HepG2 (cell line): ENCODE results near the gene DHX34. TPM values are rescaled to one million over a fixed set of nuclear protein-coding genes. Genes with fewer than 3 reads are reported as not detected.

Experiments used
- ATAC-seq: fragments of 200-7000 bp; cut with Tn5 transposase; 3 replicates; pipeline ENCODE4 v1.9.1; 2020; ENCODE audit warnings: mild to moderate bottlenecking, moderate library complexity
- BruUV-seq: library from RNA; stranded (reverse); fragments of 400-500 nt; replicated peaks from 2 replicates; lab custom pipeline; 2021; lab: Mats Ljungman, UMichigan
- CTCF ChIA-PET: fragments of 300-600 bp; formaldehyde crosslinking; extraction: SDS; loops from one replicate; lab custom pipeline; 2021; ENCODE audit warnings: low total read pairs, inconsistent platforms, low intra/inter-chr PET ratio; lab: Yijun Ruan, JAX
- POLR2A ChIA-PET: fragments of 350-600 bp; sonication (Branson Sonifier 250); formaldehyde crosslinking; loops from one replicate; lab custom pipeline; 2020; ENCODE audit warnings: antibody characterized with exemption, inconsistent platforms; lab: Yijun Ruan, JAX
- DNase-seq: peaks from one replicate; pipeline ENCODE4 v3.0.0-alpha.2; 2015; ENCODE audit warnings: low spot score
- FAIRE-seq: peaks from 3 replicates; lab custom pipeline; 2011; peaks lifted over from hg19 to GRCh38; lab: Jason Lieb, UNC
- H2AFZ ChIP-seq: one replicate; pipeline ENCODE4 v1.6.1; 2011; ENCODE audit warnings: low read length, inconsistent platforms
- H3K27ac ChIP-seq: fragments of 300-600 bp; 3 replicates; pipeline ENCODE4 v1.8.0; 2011; ENCODE audit warnings: mixed run types, mild to moderate bottlenecking, mixed read lengths, low read length, inconsistent platforms; ENCODE audit not compliant: insufficient read depth; ENCODE audit errors: extremely low read length
- H3K27me3 ChIP-seq, 2 experiments: fragments of 200-600 bp in 1 of 2; 2 replicates in 1 of 2; 3 replicates in 1 of 2; pipeline versions ENCODE4 v1.6.0 to v1.8.0; 2011; ENCODE audit warnings: low read length in 2 of 2, mild to moderate bottlenecking in 2 of 2, moderate library complexity in 2 of 2, inconsistent platforms in 1 of 2; ENCODE audit not compliant: insufficient read depth in 2 of 2, control insufficient read depth in 1 of 2
- H3K36me3 ChIP-seq, 2 experiments: fragments of 200-600 bp in 1 of 2; replicated peaks in 1 of 2; 2 replicates in 1 of 2; 3 replicates in 1 of 2; pipeline versions ENCODE4 v1.5.1 to v1.8.0; 2011; ENCODE audit warnings: low read length in 2 of 2, inconsistent platforms in 1 of 2; ENCODE audit not compliant: insufficient read depth in 2 of 2, control insufficient read depth in 1 of 2
- H3K4me1 ChIP-seq: 2 replicates; pipeline ENCODE4 v1.5.1; 2012; ENCODE audit warnings: low read length, inconsistent platforms; ENCODE audit not compliant: insufficient read depth
- H3K4me2 ChIP-seq: 2 replicates; pipeline ENCODE4 v1.6.0; 2011; ENCODE audit warnings: low read depth, low read length, inconsistent platforms
- H3K4me3 ChIP-seq, 3 experiments: fragments of 200-600 bp in 1 of 3; sonication (generic), shearing (Covaris generic) in 1 of 3; replicated peaks in 1 of 3; 2 replicates each; pipeline ENCODE4 v1.5.1; 2011 to 2016; ENCODE audit warnings: low read length in 3 of 3, inconsistent platforms in 2 of 3, low read depth in 2 of 3, mild to moderate bottlenecking in 2 of 3, control low read depth in 1 of 3, mixed read lengths in 1 of 3; ENCODE audit not compliant: insufficient read depth in 1 of 3
- H3K79me2 ChIP-seq: one replicate; pipeline ENCODE4 v1.6.1; 2011; ENCODE audit warnings: low read length, inconsistent platforms; ENCODE audit not compliant: insufficient read depth
- H3K9ac ChIP-seq: 2 replicates; pipeline ENCODE4 v1.6.0; 2011; ENCODE audit warnings: mild to moderate bottlenecking, low read depth, low read length, inconsistent platforms; ENCODE audit not compliant: insufficient read depth
- H3K9me3 ChIP-seq: 2 replicates; pipeline ENCODE4 v1.5.1; 2012; ENCODE audit warnings: mild to moderate bottlenecking, low read length
- H4K20me1 ChIP-seq: 2 replicates; pipeline ENCODE4 v1.6.0; 2011; ENCODE audit warnings: inconsistent platforms, mild to moderate bottlenecking, low read length, moderate library complexity; ENCODE audit not compliant: insufficient read depth
- CAMTA2 ChIP-seq: sonication (generic); formaldehyde crosslinking; IDR thresholded peaks from 2 replicates; pipeline ENCODE4 v1.4.0; 2020; ENCODE audit warnings: mild to moderate bottlenecking, missing genetic modification reagents, borderline replicate concordance
- DR1 ChIP-seq: sonication (generic); formaldehyde crosslinking; IDR thresholded peaks from 2 replicates; pipeline ENCODE4 v1.8.0; 2021; ENCODE audit warnings: mild to moderate bottlenecking, missing genetic modification reagents, inconsistent platforms
- EZH2 ChIP-seq: conservative IDR thresholded peaks from 2 replicates; pipeline ENCODE4 v1.6.1; 2012; ENCODE audit warnings: mild to moderate bottlenecking, low read depth, low read length, moderate library complexity
- GTF3A ChIP-seq: sonication (generic); formaldehyde crosslinking; conservative IDR thresholded peaks from 2 replicates; pipeline ENCODE4 v1.4.0; 2020; ENCODE audit warnings: mild to moderate bottlenecking, missing genetic modification reagents
- HDAC2 ChIP-seq: sonication (generic); formaldehyde crosslinking; IDR thresholded peaks from 2 replicates; pipeline ENCODE4 v1.4.0; 2020; ENCODE audit warnings: missing genetic modification reagents
- MEF2D ChIP-seq: sonication (generic); formaldehyde crosslinking; IDR thresholded peaks from 2 replicates; pipeline ENCODE4 v1.5.1; 2020; ENCODE audit warnings: mild to moderate bottlenecking, missing genetic modification reagents
- NBN ChIP-seq: fragments of 450-650 bp; conservative IDR thresholded peaks from 2 replicates; pipeline ENCODE4 v1.6.1; 2017
- NFE2 ChIP-seq: sonication (generic); formaldehyde crosslinking; IDR thresholded peaks from 2 replicates; pipeline ENCODE4 v1.4.0; 2020; ENCODE audit warnings: missing genetic modification reagents
- PAX8 ChIP-seq: sonication (generic); formaldehyde crosslinking; IDR thresholded peaks from 2 replicates; pipeline ENCODE4 v1.8.0; 2022; ENCODE audit warnings: mild to moderate bottlenecking, missing genetic modification reagents, borderline replicate concordance
- RAD51 ChIP-seq: fragments of 450-650 bp; IDR thresholded peaks from 2 replicates; pipeline ENCODE4 v1.6.1; 2016; ENCODE audit warnings: borderline replicate concordance
- RORA ChIP-seq: sonication (generic); formaldehyde crosslinking; IDR thresholded peaks from 2 replicates; pipeline ENCODE4 v1.5.0; 2020; ENCODE audit warnings: mild to moderate bottlenecking, missing genetic modification reagents, moderate library complexity
- THYN1 ChIP-seq: sonication (generic); formaldehyde crosslinking; IDR thresholded peaks from 2 replicates; pipeline ENCODE4 v1.8.1; 2023; ENCODE audit warnings: low read depth, mild to moderate bottlenecking, moderate library complexity, missing genetic modification reagents, borderline replicate concordance
- YEATS4 ChIP-seq: sonication (generic); formaldehyde crosslinking; IDR thresholded peaks from 2 replicates; pipeline ENCODE4 v1.4.0; 2020; ENCODE audit warnings: missing genetic modification reagents, borderline replicate concordance
- ZFAT ChIP-seq: sonication (generic); formaldehyde crosslinking; conservative IDR thresholded peaks from 2 replicates; pipeline ENCODE4 v1.8.1; 2023; ENCODE audit warnings: missing genetic modification reagents, inconsistent platforms
- WGBS: methylation state at CpG from one replicate; pipeline ENCODE4 v1.1.6; 2017; ENCODE audit warnings: low lambda C conversion rate; 5-methylcytosine and 5-hydroxymethylcytosine counted together
- in situ Hi-C: cut with HindIII; loops from 2 replicates; pipeline ENCODE4 v1.10.0; 2017; ENCODE audit warnings: low pct_unique_long_range_greater_than_20kb; ENCODE audit not compliant: extremely low pct_ligation_motif_present
- intact Hi-C: fragments of 100-400 bp; cut with micrococcal nuclease; formaldehyde crosslinking; loops from one replicate; pipeline ENCODE4 v1.10.0; 2022; ENCODE audit not compliant: unreplicated experiment
- polyA plus RNA-seq, 8 experiments: library from polyadenylated mRNA; depleted of rRNA in 3 of 8; stranded (reverse) in 7 of 8; unstranded in 1 of 8; fragments of >200 nt; fragmentation: Illumina TruSeq in 4 of 8; extraction: Trizol in 4 of 8; gene quantifications; 2 replicates each; pipeline versions ENCODE4 v1.2.1 to v1.2.3, GENCODE V29; 2011 to 2016; ENCODE audit warnings: low read depth in 4 of 8, missing spikeins in 1 of 8, mixed read lengths in 1 of 8; ENCODE audit not compliant: insufficient read depth in 1 of 8
- total RNA-seq, 5 experiments: library from RNA; depleted of rRNA; stranded (reverse); fragments of >200 nt; fragmentation: Illumina TruSeq; extraction: Trizol; gene quantifications; 2 replicates each; pipeline ENCODE4 v1.2.3, GENCODE V29; 2016; ENCODE audit warnings: low read depth in 1 of 5
- TF ChIP-seq, protein P1 (sequence below): sonication (generic); formaldehyde crosslinking; IDR thresholded peaks from 2 replicates; pipeline ENCODE4 v1.4.0; 2020; ENCODE audit warnings: missing genetic modification reagents
- TF ChIP-seq, protein P2 (sequence below): IDR thresholded peaks from 2 replicates; pipeline ENCODE4 v1.6.1; 2016; ENCODE audit warnings: mild to moderate bottlenecking, missing biosample characterization, missing genetic modification reagents

The DHX34 gene
- total and polyA plus RNA-seq, 2 of the 13 experiments (the other 11 are each of a cell fraction or from before 2014, with no cell fraction given) = 9.2 to 12.0 TPM

DNA sequence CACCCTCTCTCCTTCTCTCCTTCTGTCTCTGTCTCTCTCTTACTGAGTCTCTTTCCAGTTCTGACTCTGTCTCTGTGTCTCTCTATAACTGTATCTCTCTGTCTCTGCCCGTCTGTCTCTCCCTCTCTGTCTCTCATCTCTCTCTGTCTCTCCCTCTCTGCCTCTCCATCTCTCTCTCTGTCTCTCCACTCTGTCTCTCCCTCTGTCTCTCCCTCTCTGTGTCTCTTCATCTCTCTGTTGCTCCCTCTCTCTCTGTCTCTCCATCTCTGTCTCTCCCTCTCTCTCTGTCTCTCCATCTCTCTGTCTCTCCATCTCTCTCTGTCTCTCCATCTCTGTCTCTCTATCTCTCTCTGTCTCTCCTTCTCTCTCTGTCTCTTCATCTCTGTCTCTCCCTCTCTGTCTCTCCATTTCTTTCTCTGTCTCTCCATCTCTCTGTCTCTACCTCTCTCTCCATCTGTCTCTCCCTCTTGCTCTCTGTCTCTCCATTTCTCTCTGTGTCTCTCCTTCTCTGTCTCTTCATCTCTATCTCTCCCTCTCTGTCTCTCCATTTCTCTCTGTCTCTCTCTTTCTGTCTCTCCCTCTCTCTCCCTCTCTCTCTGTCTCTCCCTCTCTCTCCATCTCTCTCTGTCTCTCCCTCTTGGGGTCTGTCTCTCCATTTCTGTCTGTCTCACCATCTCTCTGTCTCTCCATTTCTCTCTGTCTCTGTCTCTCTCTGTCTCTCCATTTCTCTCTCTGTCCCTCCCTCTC is 73.5 kb downstream of the DHX34 start:
- CTCF ChIA-PET = no interaction called here
- FAIRE-seq (no peak), DNase-seq (no peak), ATAC-seq (no peak)
- POLR2A ChIA-PET = no interaction called here
- BruUV-seq = no TSS peak
- no peaks in the 10 kb centered on the region for H3K36me3 ChIP-seq
- no peak overlapping the region for H3K27ac ChIP-seq
- peaks cover 6% of the 10 kb centered on the region; the same call in 1 of the 2 replicates for H4K20me1 ChIP-seq
- H3K4me2 ChIP-seq = no peak overlapping the region
- no peaks in the 10 kb centered on the region for H3K4me1 ChIP-seq
- no peaks in the 10 kb centered on the region for H3K9me3 ChIP-seq
- H3K27me3 ChIP-seq = peaks cover 17 to 55% of the 10 kb centered on the region in 2 experiments
- intact Hi-C loops = no loop called here
- H3K79me2 ChIP-seq = no peaks in the 10 kb centered on the region
- H2AFZ ChIP-seq = no peak overlapping the region
- 6% methylated on average over 1 of the region's 1 CpG for WGBS
- TF ChIP-seq, protein P1, sequence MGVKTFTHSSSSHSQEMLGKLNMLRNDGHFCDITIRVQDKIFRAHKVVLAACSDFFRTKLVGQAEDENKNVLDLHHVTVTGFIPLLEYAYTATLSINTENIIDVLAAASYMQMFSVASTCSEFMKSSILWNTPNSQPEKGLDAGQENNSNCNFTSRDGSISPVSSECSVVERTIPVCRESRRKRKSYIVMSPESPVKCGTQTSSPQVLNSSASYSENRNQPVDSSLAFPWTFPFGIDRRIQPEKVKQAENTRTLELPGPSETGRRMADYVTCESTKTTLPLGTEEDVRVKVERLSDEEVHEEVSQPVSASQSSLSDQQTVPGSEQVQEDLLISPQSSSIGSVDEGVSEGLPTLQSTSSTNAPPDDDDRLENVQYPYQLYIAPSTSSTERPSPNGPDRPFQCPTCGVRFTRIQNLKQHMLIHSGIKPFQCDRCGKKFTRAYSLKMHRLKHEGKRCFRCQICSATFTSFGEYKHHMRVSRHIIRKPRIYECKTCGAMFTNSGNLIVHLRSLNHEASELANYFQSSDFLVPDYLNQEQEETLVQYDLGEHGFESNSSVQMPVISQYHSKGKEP (CRISPR knock-in tag) = no peak
- TF ChIP-seq RAD51 (peak; percentile 5; the same call in 1 of the 2 replicates), EZH2 (peak; percentile 60; the same call in 1 of the 2 replicates)
- TF ChIP-seq, all 625 proteins: peak for 2
- no peak overlapping the region for H3K4me3 ChIP-seq
- H3K9ac ChIP-seq = no peak overlapping the region
- in situ Hi-C loops = no loop called here

DNA sequence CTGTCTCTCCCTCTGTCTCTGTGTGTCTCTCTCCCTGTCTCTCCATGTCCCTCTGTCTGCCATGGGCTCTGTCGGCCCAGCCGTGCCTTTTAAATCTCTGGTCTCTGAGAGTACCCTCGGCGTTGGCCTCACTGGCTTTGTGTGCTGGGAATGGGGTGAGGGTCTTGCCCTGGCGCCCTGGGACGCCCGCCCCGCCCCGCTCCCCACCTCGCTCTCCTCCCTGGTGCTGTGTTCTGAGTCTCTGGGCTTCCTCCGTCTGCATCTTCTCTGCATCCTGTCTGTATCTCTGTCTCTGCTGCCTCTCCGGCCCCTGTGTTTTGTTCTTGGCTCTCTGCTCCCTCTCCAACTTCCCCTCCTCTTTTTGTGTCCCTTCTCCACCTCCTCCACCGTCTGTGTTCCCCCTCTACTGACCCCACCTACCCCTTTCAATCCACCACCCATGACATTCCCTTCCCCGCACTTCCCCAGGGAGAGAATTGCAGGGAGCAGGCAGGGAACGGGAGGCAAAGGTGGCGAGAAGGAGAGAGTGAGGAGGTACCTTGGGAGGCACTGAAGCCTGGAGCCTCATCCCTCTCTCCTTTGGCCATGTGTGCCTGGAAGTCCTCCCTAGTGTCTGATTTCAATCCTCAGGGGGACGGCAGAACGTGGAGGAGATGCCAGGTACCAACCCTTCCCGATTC is 74.2 kb downstream of the DHX34 start:
- ATAC-seq = no peak
- FAIRE-seq = no peak
- POLR2A ChIA-PET = no interaction called here
- TF ChIP-seq GTF3A (CRISPR knock-in tag) = no peak
- no peak for TF ChIP-seq MEF2D (CRISPR knock-in tag)
- TF ChIP-seq YEATS4 = no peak
- TF ChIP-seq NBN = no peak
- TF ChIP-seq DR1 (CRISPR knock-in tag) = no peak
- no peak for TF ChIP-seq NFE2 (CRISPR knock-in tag)
- no peak for TF ChIP-seq ZFAT (CRISPR knock-in tag)
- no peak for TF ChIP-seq HDAC2 (CRISPR knock-in tag)
- TF ChIP-seq THYN1 (CRISPR knock-in tag) = no peak
- TF ChIP-seq RORA = no peak
- no peak for TF ChIP-seq PAX8 (CRISPR knock-in tag)
- TF ChIP-seq CAMTA2 (CRISPR knock-in tag) = no peak
- TF ChIP-seq, protein P2, sequence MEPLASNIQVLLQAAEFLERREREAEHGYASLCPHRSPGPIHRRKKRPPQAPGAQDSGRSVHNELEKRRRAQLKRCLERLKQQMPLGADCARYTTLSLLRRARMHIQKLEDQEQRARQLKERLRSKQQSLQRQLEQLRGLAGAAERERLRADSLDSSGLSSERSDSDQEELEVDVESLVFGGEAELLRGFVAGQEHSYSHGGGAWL (CRISPR knock-in tag) = no peak

More for the DNA sequence above, 74.2 kb downstream of the DHX34 start:
- no TSS peak for BruUV-seq
- Histone ChIP-seq H2AFZ (no peak overlapping the region), H3K4me3 (no peak overlapping the region), H3K27ac (no peak overlapping the region), H3K36me3 (no peaks in the 10 kb centered on the region), H3K27me3 (peaks cover 17 to 47% of the 10 kb centered on the region in 2 experiments), H3K9ac (no peak overlapping the region), H3K9me3 (no peaks in the 10 kb centered on the region), H3K4me2 (no peak overlapping the region), H4K20me1 (no peaks in the 10 kb centered on the region), H3K79me2 (no peaks in the 10 kb centered on the region), H3K4me1 (peaks cover 5% of the 10 kb centered on the region; the same call in 1 of the 2 replicates)
- intact Hi-C loops (no loop called here), in situ Hi-C loops (no loop called here)
- CTCF ChIA-PET = no interaction called here
- WGBS = 9% methylated on average over 17 of the region's 19 CpGs
- DNase-seq = no peak
